GM19467 (cell line): ENCODE measurements around the gene VCL.
"Not testable (repeated sequence)": the region's sequence is repeated elsewhere in the genome, so short reads cannot be mapped to it uniquely, and the experiment has no call there.

Source experiments
- ATAC-seq: cut with Tn5 transposase; IDR thresholded peaks from one replicate; pipeline ENCODE4 v1.9.1; 2021; ENCODE audit warnings: mild to moderate bottlenecking, moderate library complexity; ENCODE audit not compliant: unreplicated experiment

VCL gene

DNA sequence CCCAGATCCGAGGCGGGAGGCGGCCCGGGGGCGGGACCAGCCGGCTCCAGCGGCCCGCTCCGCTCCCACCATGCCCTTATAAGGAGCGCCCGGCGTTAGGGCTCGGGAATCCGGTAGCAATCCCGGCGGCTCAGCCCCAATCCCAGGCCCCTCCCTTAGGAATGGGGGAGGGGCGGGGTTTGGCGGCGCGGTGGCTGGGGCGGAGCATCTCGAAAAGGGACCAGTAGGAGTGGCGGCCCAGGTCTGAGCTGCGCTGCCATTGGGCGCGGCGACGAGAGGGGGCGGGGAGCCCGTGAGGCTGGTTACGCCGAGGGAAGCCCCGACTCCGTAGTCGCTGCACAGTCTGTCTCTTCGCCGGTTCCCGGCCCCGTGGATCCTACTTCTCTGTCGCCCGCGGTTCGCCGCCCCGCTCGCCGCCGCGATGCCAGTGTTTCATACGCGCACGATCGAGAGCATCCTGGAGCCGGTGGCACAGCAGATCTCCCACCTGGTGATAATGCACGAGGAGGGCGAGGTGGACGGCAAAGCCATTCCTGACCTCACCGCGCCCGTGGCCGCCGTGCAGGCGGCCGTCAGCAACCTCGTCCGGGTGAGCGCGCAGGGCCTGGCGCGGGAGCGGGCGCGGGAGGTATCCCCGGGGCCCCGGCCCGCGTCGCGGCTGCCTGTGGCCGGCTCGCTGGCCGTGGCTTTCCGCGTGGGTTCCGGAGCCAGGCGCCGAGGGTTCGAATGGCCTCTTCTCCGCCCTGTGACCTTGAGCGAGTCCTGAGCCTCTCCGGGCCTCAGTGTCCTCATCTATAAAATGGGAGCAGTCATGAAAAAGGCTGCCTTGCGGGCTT is at the start of gene VCL:
TSS of gene VCL (plus strand) at position 330 of the 836 bp plus-strand sequence. CDS start at position 422, 92 bp downstream.
- peak; percentile 95 for ATAC-seq

- no peak for ATAC-seq
Observed at GRCh38 chr10:73948947-73949633, 48.8 kb upstream of the VCL start.

DNA sequence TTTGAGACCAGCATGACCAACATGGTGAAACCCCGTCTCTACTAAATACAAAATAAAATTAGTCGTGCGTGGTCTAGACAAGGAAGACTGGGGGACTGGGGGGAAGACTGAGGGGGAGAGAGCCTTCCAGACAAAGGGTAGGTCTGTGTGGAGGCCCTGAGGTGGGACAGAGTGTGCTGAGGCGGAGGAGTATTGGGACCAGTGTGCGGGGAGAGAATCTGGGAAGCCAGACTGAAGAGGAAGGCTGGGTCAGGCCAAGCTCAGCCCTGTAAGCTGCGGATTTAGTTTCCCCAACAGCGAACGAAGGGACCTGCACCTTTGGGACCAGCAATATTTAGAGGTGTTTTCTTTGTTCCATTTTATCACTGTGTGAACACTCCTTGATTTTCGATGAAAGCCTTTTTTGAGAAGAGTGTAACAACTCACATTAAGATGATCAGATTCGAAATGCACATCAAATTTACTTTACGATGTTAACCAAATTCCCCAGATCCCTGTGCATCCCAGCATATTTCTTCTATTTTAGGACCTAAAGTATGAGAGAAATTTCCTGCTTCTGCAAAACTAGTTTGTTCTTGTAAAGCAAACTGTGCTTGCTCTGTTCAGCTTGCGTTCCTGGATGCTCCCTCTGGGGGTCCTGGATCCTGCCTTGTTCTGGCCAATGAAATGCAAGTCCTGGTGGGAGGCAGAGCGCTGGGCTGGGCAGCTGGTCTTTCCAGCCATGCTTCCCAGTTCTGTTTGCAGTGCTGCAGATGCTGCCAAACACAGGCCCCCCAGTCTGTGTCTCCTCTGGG is 47.6 kb upstream of the VCL start:
- ATAC-seq, result no peak

DNA sequence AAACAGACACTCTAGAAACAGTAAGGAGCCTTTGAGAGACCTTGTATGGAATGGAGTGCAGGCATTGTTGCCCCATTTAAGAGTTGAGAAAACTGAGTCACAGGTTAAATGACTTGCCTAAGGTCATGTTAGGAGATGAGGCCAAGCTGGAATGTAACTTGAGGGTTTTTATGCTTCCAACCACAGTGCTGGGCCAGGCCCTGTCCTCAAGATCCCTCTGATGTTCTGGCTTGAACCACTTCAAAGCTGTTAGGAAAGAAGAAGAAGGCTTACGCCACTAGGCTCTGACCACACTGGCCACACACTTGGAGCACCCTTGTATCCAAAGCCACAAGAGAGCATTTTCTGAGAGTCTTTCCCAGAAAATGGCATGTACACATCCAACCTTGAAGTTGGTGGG is 44.3 kb upstream of the VCL start:
- no peak for ATAC-seq

GRCh38 chr10:73954737-73955136 is 43.2 kb upstream of the VCL start:
- ATAC-seq, result no peak

DNA sequence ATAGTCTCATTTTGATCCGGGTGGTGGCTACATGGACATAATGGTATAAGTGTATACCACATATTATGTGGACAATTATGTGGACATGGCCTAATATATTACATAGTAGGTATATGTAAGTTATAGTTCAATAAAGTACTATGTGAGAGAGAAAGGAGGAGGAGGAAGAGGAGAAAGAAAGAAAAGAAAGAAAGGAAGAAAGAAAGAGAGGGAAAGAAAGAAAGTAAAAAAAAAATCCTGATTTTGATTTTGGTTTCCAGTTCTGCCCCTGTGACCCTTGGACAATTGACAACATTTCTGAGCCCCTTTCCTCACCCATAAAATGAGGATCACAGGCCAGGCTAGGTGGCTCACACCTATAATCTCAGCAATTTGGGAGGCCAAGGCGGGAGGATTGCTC is 42.2 kb upstream of the VCL start:
- ATAC-seq, result no peak

- ATAC-seq, result no peak
Observed at GRCh38 chr10:73956476-73957359, 41.2 kb upstream of the VCL start.

GRCh38 chr10:73959484-73960243 is 38.3 kb upstream of the VCL start:
- no peak for ATAC-seq

GRCh38 chr10:73962386-73962785 is 35.5 kb upstream of the VCL start:
- ATAC-seq, result no peak

- not testable (repeated sequence) for ATAC-seq
Observed at GRCh38 chr10:73963533-73963932, 34.4 kb upstream of the VCL start.

- ATAC-seq, result no peak
Observed at GRCh38 chr10:73964743-73965142, 33.2 kb upstream of the VCL start.

DNA sequence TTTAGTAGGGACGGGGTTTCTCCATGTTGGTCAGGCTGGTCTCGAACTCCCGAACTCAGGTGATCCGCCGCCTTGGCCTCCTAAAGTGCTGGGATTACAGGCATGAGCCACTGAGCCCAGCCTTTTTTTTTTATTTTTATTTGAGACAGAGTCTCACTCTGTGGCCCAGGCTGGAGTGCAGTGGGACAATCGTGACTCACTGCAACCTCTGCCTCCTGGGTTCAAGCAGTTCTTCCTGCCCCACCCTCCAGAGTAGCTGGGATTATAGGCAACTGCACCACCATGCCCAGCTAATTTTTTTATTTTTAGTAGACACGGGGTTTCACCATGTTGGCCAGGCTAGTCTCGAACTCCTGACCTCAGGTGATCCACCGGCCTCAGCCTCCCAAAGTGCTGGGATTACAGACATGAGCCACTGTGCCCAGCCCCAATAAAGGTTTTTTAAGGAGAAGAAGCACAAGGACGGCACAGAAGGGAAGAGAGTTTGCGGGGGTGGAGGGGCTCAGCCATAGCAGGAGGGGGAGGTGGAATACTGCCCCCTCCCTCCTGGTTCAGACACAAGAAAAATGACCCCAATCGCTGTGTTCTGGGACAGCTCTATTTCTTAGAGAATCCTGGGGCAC is 32.5 kb upstream of the VCL start:
- ATAC-seq, result not testable (repeated sequence)

DNA sequence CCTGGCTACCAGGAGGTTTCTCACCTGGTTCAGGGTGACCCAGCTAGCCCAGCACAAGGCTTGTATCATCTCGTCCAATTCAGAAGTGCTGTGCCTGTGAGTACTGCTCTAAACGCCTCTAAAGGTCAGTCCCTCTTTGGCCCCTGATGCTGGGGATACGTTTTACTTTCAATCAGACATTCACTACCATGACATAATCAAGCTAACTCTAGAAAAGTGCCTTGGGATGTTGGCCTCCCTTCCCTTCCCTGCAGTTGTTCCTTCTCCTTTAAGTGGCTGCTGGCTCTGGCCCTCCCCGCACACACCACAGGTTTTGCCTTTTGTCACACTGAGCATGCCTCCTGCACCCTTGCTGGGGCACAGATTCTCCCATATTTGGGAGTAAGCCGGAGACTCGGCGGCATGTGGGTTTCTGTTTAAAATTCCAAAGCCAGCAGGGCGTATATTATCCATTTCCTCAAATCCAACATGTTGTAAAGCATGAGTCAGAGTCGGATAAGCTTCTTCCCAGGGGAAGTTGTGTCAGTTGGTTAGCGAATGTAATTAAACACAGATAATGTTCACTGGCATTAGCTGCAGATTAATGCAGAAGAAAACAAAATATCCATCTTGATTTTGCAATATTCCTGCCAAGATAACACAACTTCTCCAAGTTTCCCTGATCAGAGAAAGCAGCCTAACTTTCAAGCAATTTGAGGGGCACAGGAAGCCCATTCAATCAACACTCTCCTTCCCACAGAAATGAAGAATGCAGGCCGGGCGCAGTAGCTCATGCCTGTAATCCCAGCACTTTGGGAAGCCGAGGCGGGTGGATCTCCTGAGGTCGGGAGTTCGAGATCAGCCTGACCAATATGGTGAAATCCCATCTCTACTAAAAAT is 31.8 kb upstream of the VCL start:
- no peak for ATAC-seq

DNA sequence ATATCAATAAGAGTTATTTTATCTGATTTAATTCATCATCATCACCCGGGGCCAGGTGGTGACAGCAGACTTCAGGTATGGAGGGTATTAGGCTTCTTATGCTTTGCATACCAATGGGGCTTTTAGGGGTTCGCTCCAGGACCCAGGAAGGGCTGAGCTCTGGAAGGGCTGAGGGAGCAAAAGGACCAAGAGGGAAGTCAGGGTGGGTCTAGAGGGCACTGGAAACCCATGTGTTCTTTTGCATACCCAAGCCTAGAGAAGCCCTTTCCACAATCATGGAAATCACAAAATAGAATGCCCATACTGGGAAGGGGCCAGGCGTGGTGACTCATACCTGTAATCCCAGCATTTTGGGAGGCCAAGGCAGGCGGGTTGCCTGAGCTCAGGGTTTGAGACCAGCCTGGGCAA is 30.9 kb upstream of the VCL start:
- ATAC-seq, result no peak

DNA sequence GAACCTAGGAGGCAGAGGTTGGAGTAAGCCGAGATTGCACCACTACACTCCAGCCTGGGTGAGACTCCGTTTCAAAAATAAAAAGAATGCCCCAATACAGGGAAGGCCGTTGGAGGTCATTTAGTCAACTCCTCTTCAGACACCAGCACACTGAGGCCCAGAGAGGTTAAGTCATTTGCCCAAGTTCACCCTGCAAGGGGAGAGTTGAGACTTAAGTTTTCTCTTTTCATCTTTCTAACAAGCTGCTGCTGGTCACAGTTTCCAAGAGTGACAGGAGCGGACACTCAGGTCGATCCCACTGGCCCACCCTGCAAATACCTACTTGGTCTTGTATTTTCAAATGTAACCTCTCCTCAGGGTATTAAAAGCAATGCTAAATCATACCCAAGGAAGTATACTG is 30.4 kb upstream of the VCL start:
- ATAC-seq, result no peak

- ATAC-seq, result no peak
Observed at GRCh38 chr10:73968098-73968521, 29.8 kb upstream of the VCL start.

DNA sequence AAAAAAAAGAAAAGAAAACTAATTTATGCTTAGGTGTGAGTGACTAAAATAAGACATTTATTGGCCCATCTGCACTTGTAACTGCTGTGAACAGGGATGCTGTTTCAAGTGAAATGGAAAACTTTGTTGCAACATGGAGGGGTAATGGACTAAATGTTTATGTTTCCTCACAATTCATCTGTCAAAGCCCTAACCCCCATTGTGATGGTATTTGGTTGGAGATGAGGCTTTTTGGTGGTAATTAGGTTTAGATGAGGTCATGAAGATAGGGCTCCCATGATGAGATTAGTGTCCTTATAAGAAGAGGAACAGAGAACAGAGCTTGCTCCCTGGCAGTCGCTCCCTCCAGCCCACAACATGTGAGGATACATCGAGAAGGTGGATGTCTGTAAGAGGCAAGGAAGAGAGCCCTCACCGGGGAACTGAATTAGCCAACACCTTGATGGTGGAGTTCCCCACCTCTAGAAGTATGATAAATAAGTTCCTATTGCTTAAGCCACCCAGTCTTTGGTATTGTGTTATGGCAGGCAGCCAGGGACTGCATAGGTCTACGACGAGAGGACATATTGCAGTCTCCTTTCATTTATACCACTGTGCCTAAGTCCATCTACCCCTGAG is 28.6 kb upstream of the VCL start:
- ATAC-seq, result no peak

DNA sequence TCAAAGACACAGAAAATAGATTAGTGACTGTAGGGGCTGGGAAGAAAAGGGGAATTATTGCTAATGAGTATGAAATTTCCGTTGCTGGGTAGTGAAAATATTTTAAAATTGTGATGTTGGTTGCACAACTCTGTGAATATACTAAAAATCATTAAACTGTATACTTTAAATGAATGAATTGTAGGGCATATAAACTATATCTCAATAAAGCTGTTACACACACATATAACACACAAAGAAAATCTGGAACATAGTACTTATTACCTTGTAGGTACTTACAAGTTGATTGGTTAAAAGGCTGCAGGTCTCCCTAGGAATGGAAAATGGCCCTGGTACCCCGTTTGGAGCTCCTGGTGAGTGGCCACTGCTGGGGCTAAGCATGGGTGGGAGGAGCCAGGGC is 27.1 kb upstream of the VCL start:
- no peak for ATAC-seq
